Measurements from ENCODE around the gene TXNIP.

TXNIP gene

DNA sequence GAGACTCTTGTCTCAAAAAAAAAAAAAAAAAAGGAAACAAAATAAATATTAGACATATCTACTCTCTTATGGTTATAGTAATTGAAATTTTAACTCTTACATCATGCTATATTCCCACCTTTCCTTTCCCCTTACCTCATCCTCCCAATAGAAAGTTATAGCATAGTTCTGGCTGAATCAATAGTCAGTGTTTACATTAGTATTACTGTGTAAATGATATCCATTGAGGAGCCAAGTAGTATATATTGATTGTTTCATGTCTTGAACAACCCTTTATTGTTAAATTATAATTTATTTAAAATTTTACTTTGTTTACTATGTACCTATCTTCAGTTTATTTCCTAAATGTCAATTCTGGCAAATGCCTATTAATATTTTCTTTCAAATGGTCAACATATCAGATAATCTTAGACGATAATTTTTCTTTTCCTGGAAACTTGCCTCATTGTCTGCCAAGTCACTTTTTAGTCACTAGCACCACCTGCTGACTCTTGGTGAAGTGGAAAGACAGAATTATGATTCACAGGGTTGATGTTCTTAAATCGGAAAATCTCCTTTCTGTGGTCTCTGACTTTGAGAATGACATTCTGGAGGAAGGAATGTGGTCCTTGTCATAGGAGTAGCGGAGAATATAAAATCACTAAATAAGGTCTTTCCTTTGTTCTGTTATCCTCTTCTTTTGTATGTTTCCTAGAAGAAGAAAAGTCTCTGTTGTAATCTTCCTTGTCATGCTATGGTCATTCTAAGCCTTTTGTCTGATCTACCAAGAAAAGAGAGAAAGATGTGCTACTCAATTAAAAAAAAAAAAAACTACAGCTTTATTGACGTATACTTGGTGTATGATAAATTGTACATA, 16.6 kb upstream of the TXNIP start:
- in situ Hi-C loops (cut with HindIII; ENCODE audit: low sequenced_read_pairs) = no loop called here

DNA sequence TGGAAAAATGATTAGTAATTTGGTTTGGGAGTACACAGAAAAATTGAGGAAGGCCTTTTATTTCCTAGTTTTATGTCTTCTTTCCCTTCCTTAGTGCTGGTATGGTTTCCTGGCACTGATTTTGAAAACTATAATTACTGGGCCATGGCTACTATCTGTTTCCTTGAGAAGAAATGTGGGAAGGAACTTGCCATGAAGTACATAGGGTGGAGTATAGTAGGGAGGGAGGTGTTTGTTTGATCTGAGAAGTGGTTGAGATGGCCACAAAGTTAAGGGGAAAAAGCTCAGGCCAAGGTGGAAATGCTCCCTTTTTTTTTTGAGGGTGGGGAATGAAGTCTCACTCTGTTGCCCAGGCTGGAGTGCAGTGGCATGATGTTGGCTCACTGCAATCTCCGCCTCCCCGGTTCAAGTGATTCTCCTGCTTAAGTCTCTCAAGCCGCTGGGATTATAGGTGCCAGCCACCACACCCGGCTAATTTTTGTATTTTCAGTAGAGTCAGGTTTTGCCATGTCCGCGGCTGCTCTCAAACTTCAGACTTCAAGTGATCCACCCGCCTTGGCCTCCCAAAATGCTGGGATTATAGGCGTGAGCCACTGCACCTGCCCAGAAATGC, 13.9 kb upstream of the TXNIP start:
- in situ Hi-C loops (cut with HindIII; ENCODE audit: low sequenced_read_pairs) = no loop called here

- in situ Hi-C loops (cut with HindIII; ENCODE audit: low sequenced_read_pairs) = loop anchor here (5.0 kb wide), 3 partner anchors 45 to 160 kb away; partner anchors contain the start of genes ANKRD34A, NUDT17, PEX11B and POLR3GL
These were observed 11.2 kb upstream of the TXNIP start for GRCh38 chr1:146007489-146008133.

DNA sequence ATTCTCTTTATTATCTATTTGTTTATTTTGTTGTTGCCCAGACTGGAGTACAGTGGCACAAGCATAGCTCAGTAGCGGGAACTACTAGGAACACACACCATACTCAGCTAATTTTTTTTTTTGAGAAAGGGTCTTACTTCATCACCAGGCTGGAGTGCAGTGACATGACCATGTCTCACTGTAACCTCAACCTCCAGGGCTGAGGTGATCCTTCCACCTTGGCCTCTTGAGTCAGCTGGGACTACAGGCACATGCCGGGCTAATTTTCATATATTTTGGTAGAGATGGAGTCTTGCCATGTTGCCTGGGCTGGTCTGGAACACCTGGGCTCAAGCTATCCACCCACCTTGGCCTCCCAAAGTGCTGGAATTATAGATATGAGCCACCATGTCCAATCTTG, 5.3 kb upstream of the TXNIP start:
- in situ Hi-C loops (cut with HindIII; ENCODE audit: low sequenced_read_pairs) = no loop called here

- in situ Hi-C loops (cut with HindIII; ENCODE audit: low sequenced_read_pairs) = no loop called here
These were observed 3.1 kb upstream of the TXNIP start for GRCh38 chr1:145999321-146000024.

- in situ Hi-C loops (cut with HindIII; ENCODE audit: low sequenced_read_pairs) = no loop called here
These were observed 1.3 kb upstream of the TXNIP start for GRCh38 chr1:145997718-145998023.

DNA sequence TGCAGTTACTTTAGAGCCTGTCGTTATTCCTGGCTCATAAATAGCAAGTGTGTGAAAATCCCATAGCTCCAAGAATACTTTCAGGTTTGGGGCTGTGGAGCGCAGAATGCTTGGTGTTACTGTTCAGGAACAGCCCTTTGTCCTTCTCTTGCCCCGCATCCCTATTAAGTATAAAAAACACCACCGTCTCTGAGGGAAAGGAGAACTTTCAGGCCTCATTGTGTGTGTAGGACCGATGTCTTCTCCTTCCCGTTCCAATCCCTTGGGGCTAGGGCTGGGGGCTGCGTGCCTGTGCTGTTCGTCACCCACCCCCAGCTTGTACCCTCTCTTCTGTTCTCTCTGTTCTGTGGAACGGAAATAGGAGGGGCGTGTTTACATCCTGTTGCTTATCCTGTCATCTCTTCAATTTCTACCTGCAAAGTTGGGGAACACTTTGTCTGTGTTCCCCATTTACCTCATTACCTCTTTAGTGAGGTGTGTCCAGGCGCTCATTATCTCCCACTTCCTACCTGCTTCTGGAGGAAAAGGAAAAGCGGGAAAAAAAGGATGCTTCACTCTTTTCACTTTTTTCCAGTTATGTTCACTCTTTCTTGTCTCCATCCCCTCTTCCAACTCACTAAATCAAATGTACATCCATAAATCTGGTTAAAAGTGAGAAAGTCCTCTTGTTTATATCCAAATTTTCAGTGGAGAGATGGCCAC, 788 bp upstream of the TXNIP start:
- in situ Hi-C loops (cut with HindIII; ENCODE audit: low sequenced_read_pairs) = no loop called here

GRCh38 chr1:145995964-145996432, 381 bp downstream of the TXNIP start:
- in situ Hi-C loops (cut with HindIII; ENCODE audit: low sequenced_read_pairs) = no loop called here

- in situ Hi-C loops (cut with HindIII; ENCODE audit: low sequenced_read_pairs) = no loop called here
These were observed 1.1 kb downstream of the TXNIP start for GRCh38 chr1:145995148-145995881.

GRCh38 chr1:145994391-145995120, 1.8 kb downstream of the TXNIP start:
- in situ Hi-C loops (cut with HindIII; ENCODE audit: low sequenced_read_pairs) = no loop called here

DNA sequence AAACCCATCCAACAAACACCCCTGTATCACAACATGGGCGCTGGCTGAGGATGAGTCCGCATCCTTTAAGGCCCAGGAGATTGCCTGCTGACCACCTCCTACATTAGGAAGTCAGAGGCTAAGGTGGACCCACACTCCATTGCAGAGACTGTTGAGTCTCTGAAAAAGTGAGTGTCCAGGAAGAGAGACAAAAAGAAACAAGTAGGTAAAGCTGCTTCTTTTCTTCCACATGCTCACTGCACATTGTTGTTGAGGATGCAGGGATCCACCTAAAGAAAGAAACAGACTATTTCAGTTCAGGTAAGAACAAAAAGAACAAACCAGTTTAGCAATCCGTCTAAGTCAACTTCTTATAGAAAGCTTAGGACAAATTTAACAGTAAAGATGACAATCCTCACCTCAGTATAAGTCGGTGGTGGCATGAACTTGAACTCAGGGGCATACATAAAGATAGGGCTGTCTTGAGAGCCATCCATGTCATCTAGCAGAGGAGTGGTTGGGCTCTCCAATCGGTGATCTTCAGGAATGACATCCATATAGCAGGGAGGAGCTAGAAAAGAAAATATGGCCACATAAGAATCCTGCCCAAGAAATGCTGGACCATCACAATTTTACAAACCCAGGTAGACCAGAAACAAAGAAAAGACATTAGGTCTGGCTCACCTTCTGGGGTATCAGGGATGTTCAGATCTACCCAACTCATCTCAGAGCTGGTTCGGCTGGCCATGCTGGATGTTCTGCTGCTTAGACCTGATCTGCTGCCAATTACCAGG, 2.6 kb downstream of the TXNIP start:
- in situ Hi-C loops (cut with HindIII; ENCODE audit: low sequenced_read_pairs) = no loop called here

DNA sequence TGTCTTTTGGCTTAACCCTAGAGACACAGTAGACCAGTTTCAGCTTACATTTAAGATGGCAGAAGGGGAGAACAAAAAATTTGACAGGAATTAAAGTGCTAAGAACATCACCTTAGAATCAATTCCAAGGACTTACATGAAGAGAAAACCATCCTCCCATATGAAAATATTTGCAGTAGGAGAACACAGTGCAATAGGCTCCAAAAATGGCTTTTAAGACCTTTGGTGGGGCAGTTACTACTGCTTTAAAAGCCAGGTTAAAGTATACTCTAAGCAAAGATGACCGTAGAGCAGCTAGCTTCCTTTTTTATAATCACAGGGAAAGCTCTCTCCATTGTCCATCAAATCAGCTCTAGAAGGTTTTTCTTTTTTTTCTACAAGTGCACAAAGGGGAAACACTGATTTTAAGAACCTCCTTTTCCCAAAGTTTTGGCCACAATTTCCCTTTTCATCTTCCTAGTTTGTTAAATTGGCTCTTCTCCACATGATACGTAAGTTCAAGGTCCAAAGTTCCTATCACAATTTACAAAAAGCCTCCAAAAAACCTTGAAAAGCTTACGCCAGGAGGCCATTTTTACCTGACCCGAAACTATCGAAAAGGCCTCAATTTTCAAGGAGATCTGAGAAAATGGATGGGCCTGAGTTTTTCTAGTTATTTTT, 3.3 kb downstream of the TXNIP start:
- in situ Hi-C loops (cut with HindIII; ENCODE audit: low sequenced_read_pairs) = no loop called here

GRCh38 chr1:145992502-145992936, 3.9 kb downstream of the TXNIP start:
- in situ Hi-C loops (cut with HindIII; ENCODE audit: low sequenced_read_pairs) = no loop called here

DNA sequence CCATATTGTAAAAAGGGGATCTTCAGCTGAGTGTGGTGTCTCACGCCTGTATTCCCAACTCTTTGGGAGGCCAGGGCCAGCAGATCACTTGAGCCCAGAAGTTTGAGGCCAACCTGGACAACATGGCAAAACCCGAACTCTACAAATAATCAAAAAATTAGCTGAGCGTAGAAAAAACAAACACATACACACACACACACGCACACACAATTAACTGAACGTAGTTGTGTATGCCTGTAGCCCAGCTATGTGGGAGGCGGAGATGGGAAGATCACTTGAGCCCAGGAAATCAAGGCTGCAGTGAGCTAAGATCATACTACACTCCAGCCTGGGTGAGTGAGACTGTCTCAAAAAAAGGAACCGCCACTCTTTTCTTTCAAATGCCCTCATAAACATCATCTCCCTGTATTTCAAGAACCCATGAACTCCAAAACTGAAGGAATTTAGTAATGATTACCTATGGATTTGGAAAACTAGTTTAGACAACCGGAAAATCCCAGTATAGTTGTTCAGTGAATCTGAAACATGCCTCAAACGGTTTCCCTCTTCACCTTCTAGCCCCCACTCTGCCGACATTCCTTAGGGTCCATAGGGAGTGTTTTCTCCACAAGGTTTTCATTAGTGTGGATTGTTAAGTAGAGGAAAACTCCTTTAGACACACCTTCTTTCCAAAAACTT, 4.5 kb downstream of the TXNIP start:
- in situ Hi-C loops (cut with HindIII; ENCODE audit: low sequenced_read_pairs) = no loop called here

DNA sequence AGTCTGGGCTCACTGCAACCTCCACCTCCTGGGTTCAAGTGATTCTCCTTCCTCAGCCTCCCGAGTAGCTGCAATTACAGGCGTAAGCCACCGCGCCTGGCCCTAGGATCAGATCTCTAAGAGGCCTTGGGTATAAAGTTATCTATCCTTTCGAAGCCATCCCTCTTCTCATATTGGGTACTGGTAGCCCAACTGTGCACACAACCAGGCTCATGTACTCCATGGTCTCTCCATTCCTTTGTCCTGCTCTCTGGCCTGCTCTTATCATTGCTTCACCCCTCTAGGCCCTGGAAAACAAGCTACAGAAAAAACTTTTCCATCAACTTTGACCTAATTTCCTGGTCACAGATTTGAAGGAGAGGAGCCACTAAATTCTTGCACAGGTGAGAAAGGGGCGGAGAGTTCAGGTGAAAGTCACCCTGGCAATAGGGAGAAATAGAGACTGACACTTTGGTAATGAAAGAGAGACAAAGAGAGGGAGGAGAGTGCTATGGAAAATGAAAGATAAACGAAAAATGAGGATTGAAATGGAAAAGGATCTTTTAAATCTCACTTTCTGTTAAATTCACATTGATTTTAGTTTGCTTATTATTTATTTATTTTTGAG, 6.0 kb downstream of the TXNIP start:
- in situ Hi-C loops (cut with HindIII; ENCODE audit: low sequenced_read_pairs) = no loop called here

GRCh38 chr1:145988773-145989172, 7.6 kb downstream of the TXNIP start:
- in situ Hi-C loops (cut with HindIII; ENCODE audit: low sequenced_read_pairs) = no loop called here

GRCh38 chr1:145987926-145988325, 8.5 kb downstream of the TXNIP start:
- in situ Hi-C loops (cut with HindIII; ENCODE audit: low sequenced_read_pairs) = no loop called here
